Loucy (cell line): ENCODE data around the gene C10orf71.

Experiments used
- CTCF ChIP-seq: fragments of 200-600 bp; sonication (generic); conservative IDR thresholded peaks from 2 replicates; pipeline ENCODE4 v1.5.1; 2014; ENCODE audit warnings: mild to moderate bottlenecking, antibody characterized with exemption, low read length
- EZH2phosphoT487 ChIP-seq: fragments of 200-600 bp; IDR thresholded peaks from 2 replicates; pipeline ENCODE4 v1.6.1; 2018; ENCODE audit warnings: antibody characterized with exemption, mild to moderate bottlenecking, moderate library complexity, borderline replicate concordance

GRCh38 chr10:49282879-49283341 is 16.1 kb upstream of the C10orf71 start:
- TF ChIP-seq CTCF (no peak), EZH2phosphoT487 (no peak)
